GM06990 (cell line): ENCODE measurements around the gene ELF1.
"Not testable (repeated sequence)": the region's sequence is repeated elsewhere in the genome, so short reads cannot be mapped to it uniquely, and the experiment has no call there.

Experiments used
- DNase-seq: peaks from one replicate; pipeline ENCODE4 v3.0.0-alpha.2; 2011; ENCODE audit not compliant: insufficient read length; ENCODE audit errors: extremely low read depth
- H3K27me3 ChIP-seq: replicated peaks from 2 replicates; pipeline ENCODE4 v1.6.0; 2011; ENCODE audit warnings: low read length; ENCODE audit not compliant: control insufficient read depth, insufficient read depth
- H3K36me3 ChIP-seq: 2 replicates; pipeline ENCODE4 v1.5.1; 2011; ENCODE audit warnings: low read length; ENCODE audit not compliant: control insufficient read depth, insufficient read depth
- H3K4me3 ChIP-seq: replicated peaks from 2 replicates; pipeline ENCODE4 v1.5.1; 2011; ENCODE audit warnings: low read depth, mild to moderate bottlenecking, control low read depth, low read length
- CTCF ChIP-seq: IDR thresholded peaks from 2 replicates; pipeline ENCODE4 v1.5.1; 2011; ENCODE audit warnings: low read length, control low read depth, mild to moderate bottlenecking, inconsistent platforms; ENCODE audit not compliant: insufficient read depth, poor library complexity, severe bottlenecking

Gene ELF1

DNA sequence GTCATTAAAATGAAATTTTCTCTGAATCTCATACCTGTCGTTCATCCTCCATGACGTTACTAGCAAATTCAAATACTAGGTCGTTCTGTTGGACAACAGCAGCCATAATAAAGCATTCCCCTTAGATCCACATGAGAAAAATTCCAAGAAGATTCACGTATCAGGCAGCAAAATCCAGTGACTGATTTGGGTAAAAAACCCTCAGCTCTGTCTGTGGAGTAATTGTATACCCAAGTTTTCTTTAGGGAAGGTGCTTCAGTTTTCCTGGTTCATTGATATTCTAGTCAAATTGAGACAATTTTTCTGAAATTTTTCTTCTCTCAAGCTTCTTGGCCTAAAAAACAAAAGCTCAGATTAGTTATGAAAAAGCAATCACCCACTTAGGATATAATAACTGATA lies 37.2 kb downstream of the ELF1 start:
- Histone ChIP-seq H3K27me3 (no peaks in the 10 kb centered on the region), H3K36me3 (no peaks in the 10 kb centered on the region), H3K4me3 (peak overlapping the region; percentile 73)
- TF ChIP-seq CTCF, result no peak
- DNase-seq, result no peak

DNA sequence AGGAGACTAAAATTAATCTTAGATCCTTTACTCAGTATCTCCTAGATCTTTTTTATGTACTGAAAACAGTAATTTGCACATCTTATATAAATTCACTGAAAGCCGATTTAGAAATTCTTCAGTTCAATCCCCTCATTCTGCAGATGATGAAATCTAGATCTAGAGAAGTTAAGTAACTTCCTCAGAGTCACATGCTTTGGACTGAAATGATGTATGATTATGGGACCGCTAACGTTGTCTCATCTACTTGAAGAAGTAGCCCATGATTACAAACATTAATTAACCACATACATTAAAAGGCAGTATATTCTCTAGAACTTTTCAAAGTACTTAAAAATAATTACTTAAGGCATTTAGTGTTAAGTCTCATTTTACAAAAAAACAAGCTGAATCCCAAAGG lies 37.8 kb downstream of the ELF1 start:
- no peaks in the 10 kb centered on the region for H3K36me3 ChIP-seq
- H3K4me3 ChIP-seq, result peak overlapping the region; percentile 73
- TF ChIP-seq CTCF, result no peak
- H3K27me3 ChIP-seq, result no peaks in the 10 kb centered on the region
- no peak for DNase-seq

GRCh38 chr13:40980461-40980860 lies 38.7 kb downstream of the ELF1 start:
- Histone ChIP-seq H3K36me3 (no peaks in the 10 kb centered on the region), H3K4me3 (peak overlapping the region; percentile 73), H3K27me3 (no peaks in the 10 kb centered on the region)
- TF ChIP-seq CTCF, result no peak
- no peak for DNase-seq

GRCh38 chr13:40979232-40979631 lies 39.9 kb downstream of the ELF1 start:
- TF ChIP-seq CTCF, result no peak
- DNase-seq, result no peak
- Histone ChIP-seq H3K27me3 (no peaks in the 10 kb centered on the region), H3K4me3 (peak overlapping the region; percentile 73), H3K36me3 (no peaks in the 10 kb centered on the region)

GRCh38 chr13:40978109-40978508 lies 41.0 kb downstream of the ELF1 start:
- not testable (repeated sequence) for H3K36me3 ChIP-seq, H3K27me3 ChIP-seq, DNase-seq
- peak overlapping the region; percentile 73 for H3K4me3 ChIP-seq

DNA sequence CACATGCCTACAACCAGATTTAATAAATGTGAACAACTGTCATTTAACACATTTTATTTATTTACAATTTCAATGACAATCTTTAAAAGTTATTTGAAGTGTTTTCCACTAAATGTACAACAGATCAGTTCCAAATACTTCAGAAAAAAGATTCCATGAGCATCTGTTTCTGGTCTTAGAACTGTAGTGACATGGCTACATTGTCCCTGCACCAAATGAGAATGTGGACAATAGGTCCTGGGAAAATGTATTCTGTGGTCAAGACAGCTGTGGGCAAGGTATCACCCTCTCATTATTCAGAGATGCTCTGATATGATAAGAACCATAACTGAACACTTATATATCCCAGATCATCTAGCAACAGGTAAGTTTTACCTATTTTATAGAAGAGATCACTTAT lies 43.7 kb downstream of the ELF1 start:
- no peaks in the 10 kb centered on the region for H3K36me3 ChIP-seq
- H3K4me3 ChIP-seq, result no peak overlapping the region
- no peaks in the 10 kb centered on the region for H3K27me3 ChIP-seq
- DNase-seq, result no peak
- no peak for TF ChIP-seq CTCF
